Sigmoid colon (tissue), 4 donors: ENCODE data around the gene IGFBP2.

Experiments
- CTCF ChIP-seq, 4 experiments: fragments of 450-650 bp in 3 of 4; fragments of 200-600 bp in 1 of 4; IDR thresholded peaks; one replicate each; pipeline ENCODE4 v1.5.1; 2016 to 2019; ENCODE audit warnings: antibody characterized with exemption in 4 of 4, mild to moderate bottlenecking in 3 of 4, moderate library complexity in 2 of 4
- EP300 ChIP-seq, 4 donors: sonication (generic); formaldehyde crosslinking; IDR thresholded peaks; one replicate each; pipeline ENCODE4 v1.6.1; 2017; ENCODE audit warnings: antibody characterized with exemption in 4 of 4
- POLR2A ChIP-seq, 2 donors: fragments of 450-650 bp; IDR thresholded peaks; one replicate each; pipeline ENCODE4 v1.6.1; 2016; ENCODE audit warnings: antibody characterized with exemption in 2 of 2, mild to moderate bottlenecking in 2 of 2, moderate library complexity in 2 of 2
- POLR2AphosphoS5 ChIP-seq, 4 donors: sonication (generic); formaldehyde crosslinking; IDR thresholded peaks; one replicate each; pipeline ENCODE4 v1.6.1; 2017; ENCODE audit warnings: antibody characterized with exemption in 4 of 4

- TF ChIP-seq CTCF (IDR thresholded peaks at IDR 0.05) = no peak
- no peak for TF ChIP-seq POLR2A (IDR thresholded peaks at IDR 0.05)
- TF ChIP-seq EP300 (IDR thresholded peaks at IDR 0.05) = no peak
- TF ChIP-seq POLR2AphosphoS5 (IDR thresholded peaks at IDR 0.05) = no peak
These were observed 68.3 kb downstream of the IGFBP2 start for GRCh38 chr2:216701544-216701943.
